Activated naive CD4-positive, alpha-beta T cell treated with anti-CD3 and anti-CD28 coated beads for 36 hours (primary cell): ENCODE measurements around the gene RNF126. TPM values are rescaled to one million over a fixed set of nuclear protein-coding genes. Genes with fewer than 3 reads are reported as not detected.
A peak's percentile ranks its signal among the peaks of the same experiment; 100 is the strongest.

Experiments used
- CTCF ChIA-PET: fragments of 350-600 bp; sonication (Branson Sonifier 250); formaldehyde crosslinking; loops from one replicate; lab custom pipeline; 2021; ENCODE audit warnings: antibody characterized with exemption; lab: Charles Lee
- DNase-seq: peaks from one replicate; pipeline ENCODE4 v3.0.0-alpha.2; 2020
- H3K27ac Mint-ChIP-seq: one replicate; pipeline ENCODE4 v1.8.0; 2021; ENCODE audit warnings: mild to moderate bottlenecking, mixed read lengths
- H3K27me3 Mint-ChIP-seq: one replicate; pipeline ENCODE4 v1.8.0; 2021; ENCODE audit warnings: low read depth, mixed read lengths
- H3K36me3 Mint-ChIP-seq: one replicate; pipeline ENCODE4 v1.8.0; 2021; ENCODE audit warnings: low read depth, mixed read lengths
- H3K4me1 Mint-ChIP-seq: one replicate; pipeline ENCODE4 v1.8.0; 2021; ENCODE audit warnings: low read depth, mixed read lengths
- H3K4me3 Mint-ChIP-seq: one replicate; pipeline ENCODE4 v1.8.0; 2021; ENCODE audit warnings: mild to moderate bottlenecking, moderate library complexity, mixed read lengths
- H3K9me3 Mint-ChIP-seq: one replicate; pipeline ENCODE4 v1.8.0; 2021; ENCODE audit warnings: mixed read lengths
- intact Hi-C: fragments of 100-400 bp; cut with micrococcal nuclease; formaldehyde crosslinking; loops from one replicate; pipeline ENCODE4 v1.15.1; 2023
- total RNA-seq, 2 experiments: library from RNA; stranded (reverse); gene quantifications; one replicate each; pipeline ENCODE4 v1.2.3, GENCODE V29; 2021

Gene RNF126
- total RNA-seq, 2 experiments from 2014 or later = 99.5 to 108 TPM

DNA sequence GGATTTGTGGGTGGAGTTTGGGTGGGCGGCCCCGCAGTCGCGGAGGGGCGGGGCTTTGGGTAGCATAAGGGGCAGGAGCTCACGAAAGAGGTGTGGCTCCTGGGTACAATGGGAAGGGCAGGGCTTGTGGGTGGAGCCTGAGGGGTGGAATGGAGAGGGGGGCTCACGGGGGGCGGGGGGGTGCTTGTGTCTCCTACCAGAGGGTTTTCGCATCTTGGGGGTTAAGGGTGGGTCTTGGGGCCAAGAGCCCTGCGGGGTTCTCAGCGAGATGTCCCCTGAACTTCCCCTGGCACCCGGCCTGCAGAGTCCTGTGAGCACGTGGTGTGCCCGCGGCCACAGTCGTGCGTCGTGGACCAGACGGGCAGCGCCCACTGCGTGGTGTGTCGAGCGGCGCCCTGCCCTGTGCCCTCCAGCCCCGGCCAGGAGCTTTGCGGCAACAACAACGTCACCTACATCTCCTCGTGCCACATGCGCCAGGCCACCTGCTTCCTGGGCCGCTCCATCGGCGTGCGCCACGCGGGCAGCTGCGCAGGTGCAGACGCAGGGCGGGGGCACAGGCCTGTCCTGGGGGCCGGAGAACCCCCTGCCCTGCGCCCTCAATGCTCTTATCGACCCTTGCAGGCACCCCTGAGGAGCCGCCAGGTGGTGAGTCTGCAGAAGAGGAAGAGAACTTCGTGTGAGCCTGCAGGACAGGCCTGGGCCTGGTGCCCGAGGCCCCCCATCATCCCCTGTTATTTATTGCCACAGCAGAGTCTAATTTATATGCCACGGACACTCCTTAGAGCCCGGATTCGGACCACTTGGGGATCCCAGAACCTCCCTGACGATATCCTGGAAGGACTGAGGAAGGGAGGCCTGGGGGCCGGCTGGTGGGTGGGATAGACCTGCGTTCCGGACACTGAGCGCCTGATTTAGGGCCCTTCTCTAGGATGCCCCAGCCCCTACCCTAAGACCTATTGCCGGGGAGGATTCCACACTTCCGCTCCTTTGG lies 18.3 kb upstream of the RNF126 start:
- peak overlapping the region; percentile 94 for H3K4me3 Mint-ChIP-seq
- H3K9me3 Mint-ChIP-seq = no peaks in the 10 kb centered on the region
- peaks cover 7% of the 10 kb centered on the region for H3K4me1 Mint-ChIP-seq
- no peak overlapping the region for H3K27ac Mint-ChIP-seq
- DNase-seq = peak; percentile 94
- no peaks in the 10 kb centered on the region for H3K36me3 Mint-ChIP-seq
- intact Hi-C loops = loop anchor here (2.0 kb wide), 1 partner anchor 227 kb away; no protein-coding TSS in a partner anchor
- CTCF ChIA-PET = interaction anchor here (0.6 to 0.7 kb wide), 2 partner anchors 27 to 792 kb away, joined by 3 to 6 read pairs; no protein-coding TSS in a partner anchor
- H3K27me3 Mint-ChIP-seq = no peaks in the 10 kb centered on the region

DNA sequence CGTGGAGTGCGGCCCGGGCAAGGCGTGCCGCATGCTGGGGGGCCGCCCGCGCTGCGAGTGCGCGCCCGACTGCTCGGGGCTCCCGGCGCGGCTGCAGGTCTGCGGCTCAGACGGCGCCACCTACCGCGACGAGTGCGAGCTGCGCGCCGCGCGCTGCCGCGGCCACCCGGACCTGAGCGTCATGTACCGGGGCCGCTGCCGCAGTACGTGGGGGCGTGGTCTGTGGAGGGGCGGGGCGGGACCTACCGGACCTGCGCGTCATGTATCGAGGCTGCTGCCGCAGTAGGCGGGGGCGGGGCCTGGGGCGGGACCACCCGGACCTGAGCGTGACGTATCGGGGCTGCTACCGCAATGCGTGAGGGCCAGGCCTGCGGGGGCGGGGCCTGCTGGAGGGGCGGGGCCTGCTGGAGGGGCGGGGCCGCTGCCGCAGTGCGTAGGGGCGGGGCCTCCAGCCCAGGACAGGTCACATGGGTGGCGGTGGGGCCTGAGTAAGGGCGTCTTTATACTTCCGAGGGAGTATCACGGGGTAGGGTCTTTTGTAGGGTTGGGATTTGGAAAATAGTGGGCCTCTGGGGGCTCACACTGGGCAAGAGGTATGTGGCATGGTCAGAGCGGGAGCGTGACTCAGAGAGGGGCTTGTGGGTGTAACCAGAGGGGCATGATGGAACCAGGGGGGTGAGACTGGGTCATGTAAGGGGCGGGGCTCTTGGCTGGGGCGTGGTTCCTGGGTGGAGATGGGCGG lies 17.4 kb upstream of the RNF126 start:
- Mint-ChIP-seq H3K4me1 (peaks cover 11% of the 10 kb centered on the region), H3K27ac (peak overlapping the region; percentile 99), H3K27me3 (peaks cover 5% of the 10 kb centered on the region), H3K4me3 (peak overlapping the region; percentile 94), H3K36me3 (no peaks in the 10 kb centered on the region), H3K9me3 (no peaks in the 10 kb centered on the region)
- peak; percentile 100 for DNase-seq
- CTCF ChIA-PET = interaction anchor here (0.6 to 0.8 kb wide), 3 partner anchors 25 to 793 kb away, joined by 3 read pairs; no protein-coding TSS in a partner anchor
- intact Hi-C loops = loop anchor here (1.0 to 2.0 kb wide), 7 partner anchors 17 to 423 kb away; partner anchors contain the start of genes BSG, GPX4, PTBP1 and RNF126

DNA sequence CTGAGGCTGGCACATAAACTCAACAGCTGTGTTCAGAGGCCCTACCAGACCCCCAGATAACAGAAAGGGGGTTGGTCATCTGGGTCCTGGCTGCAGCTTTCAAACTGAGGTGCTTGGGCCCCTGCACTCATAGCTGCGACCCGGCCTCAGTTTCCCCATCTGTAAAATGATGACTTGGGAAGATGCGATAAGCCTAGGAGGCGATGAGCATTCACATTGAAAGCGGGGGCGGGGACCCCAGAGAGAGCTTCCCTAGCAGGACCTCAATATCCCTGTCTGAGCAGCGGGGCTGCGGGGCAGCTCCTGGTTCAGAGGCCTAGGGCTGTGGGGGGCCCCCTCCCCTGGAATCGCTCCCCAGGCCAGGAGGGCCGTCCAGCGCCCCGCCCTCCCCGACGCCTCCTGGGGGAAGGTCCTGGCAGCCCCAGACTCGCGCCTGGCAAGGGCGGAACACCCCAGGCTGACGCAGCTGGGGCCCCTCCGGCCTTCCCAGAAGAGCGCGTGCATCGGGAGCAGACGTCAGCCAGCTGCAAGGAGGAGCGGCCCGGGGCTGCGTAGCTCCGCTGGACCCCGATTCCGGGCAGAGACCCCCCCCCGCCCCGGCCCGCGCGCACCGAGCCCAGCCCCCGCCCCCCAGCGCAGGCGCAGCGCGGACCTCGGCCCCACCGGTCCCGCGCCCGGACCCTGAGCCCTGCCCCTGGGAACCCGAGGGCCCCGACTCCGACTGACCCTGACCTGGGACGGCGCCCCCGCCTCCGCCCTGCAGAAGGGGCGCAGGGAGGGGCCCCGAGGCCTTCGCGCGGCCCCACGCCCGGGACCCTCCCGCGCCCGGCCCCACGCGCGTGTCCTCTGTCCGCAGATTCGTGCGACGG lies 16.6 kb upstream of the RNF126 start:
- peak overlapping the region; percentile 78 for H3K27ac Mint-ChIP-seq
- intact Hi-C loops = loop anchor here (1.0 to 2.0 kb wide), 7 partner anchors 16 to 424 kb away; partner anchors contain the start of genes BSG, GPX4, PTBP1 and RNF126

DNA sequence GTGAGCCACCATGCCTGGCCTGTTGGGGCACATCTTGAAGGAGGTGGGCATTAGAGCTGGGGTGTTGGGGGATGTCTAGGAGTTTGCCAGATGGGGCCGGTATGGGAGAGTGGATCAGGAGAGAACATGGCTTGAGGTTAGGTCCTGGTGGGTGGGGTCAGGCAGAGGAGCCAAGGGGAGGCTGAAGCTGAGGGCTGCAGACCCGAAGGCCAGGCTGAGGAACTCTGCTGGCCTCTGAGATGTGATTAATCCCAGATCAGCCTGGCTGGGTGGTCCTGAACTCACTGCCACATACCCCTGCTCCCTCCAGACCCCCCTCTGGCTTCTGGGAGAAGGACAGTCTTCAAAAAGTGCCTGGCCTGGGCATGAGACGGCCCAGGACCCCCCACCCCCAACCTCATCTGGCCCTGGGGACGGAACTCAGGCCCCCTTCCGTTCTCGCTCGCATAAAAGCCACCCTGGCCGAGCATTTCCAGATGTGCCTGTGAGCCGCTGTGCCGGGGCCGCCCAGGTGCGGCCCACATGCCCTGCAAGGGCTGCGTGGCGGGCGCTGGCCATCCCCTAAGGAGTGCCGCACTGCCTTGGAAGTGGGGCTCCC lies 15.9 kb upstream of the RNF126 start:
- Mint-ChIP-seq H3K4me3 (peak overlapping the region; percentile 75), H3K27me3 (peaks cover 12% of the 10 kb centered on the region), H3K4me1 (peaks cover 13% of the 10 kb centered on the region), H3K36me3 (no peaks in the 10 kb centered on the region), H3K27ac (no peak overlapping the region), H3K9me3 (no peaks in the 10 kb centered on the region)
- intact Hi-C loops = no loop called here
- CTCF ChIA-PET = no interaction called here
- no peak for DNase-seq

More for the DNA sequence above, 16.6 kb upstream of the RNF126 start:
- CTCF ChIA-PET = interaction anchor here (0.8 kb wide), 1 partner anchor 48 kb away, joined by 3 read pairs; no protein-coding TSS in a partner anchor
- peak; percentile 61 for DNase-seq
- Mint-ChIP-seq H3K27me3 (peaks cover 10% of the 10 kb centered on the region), H3K36me3 (no peaks in the 10 kb centered on the region), H3K4me3 (peak overlapping the region; percentile 94), H3K4me1 (peaks cover 13% of the 10 kb centered on the region), H3K9me3 (no peaks in the 10 kb centered on the region)

DNA sequence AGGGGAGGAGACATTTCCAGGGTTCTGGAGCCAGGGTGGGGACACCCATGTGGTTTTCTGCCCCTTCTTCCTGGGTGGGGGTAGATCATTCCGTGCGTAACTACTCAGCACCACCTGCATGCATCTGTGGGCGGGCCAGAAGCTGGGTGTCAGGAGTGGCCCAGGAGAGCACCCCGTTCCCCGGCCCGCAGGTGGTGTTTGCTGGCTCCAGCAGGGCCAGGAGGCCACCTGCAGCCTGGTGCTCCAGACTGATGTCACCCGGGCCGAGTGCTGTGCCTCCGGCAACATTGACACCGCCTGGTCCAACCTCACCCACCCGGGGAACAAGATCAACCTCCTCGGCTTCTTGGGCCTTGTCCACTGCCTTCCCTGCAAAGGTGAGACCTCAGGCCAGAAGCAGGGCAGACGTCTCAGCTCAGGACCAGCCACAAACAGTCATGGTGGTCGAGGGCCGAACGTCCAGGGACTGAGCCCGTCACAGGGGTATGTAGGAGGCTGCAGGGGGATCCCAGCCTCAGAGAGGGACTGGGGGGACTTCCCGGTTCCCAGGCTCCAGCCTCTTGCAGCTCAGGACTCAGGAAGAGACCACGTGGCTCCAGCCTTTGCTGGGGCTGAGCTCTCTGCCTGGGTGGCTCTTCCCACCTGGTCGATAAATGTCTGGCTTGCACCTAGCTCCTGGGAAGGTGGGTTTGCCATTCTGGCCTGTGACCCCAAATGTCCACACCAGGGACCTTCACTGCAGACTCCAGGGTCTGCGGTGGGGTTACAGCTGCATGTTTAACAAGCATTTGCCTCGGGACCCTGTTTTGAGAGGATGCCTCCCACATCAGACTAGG lies 14.8 kb upstream of the RNF126 start:
- Mint-ChIP-seq H3K9me3 (no peaks in the 10 kb centered on the region), H3K4me1 (peaks cover 13% of the 10 kb centered on the region), H3K27ac (no peak overlapping the region), H3K4me3 (no peak overlapping the region), H3K36me3 (no peaks in the 10 kb centered on the region), H3K27me3 (peaks cover 16% of the 10 kb centered on the region)
- no peak for DNase-seq
- CTCF ChIA-PET = interaction anchor here (1.1 kb wide), 1 partner anchor 14 kb away, joined by 3 read pairs; no protein-coding TSS in a partner anchor
- intact Hi-C loops = no loop called here

DNA sequence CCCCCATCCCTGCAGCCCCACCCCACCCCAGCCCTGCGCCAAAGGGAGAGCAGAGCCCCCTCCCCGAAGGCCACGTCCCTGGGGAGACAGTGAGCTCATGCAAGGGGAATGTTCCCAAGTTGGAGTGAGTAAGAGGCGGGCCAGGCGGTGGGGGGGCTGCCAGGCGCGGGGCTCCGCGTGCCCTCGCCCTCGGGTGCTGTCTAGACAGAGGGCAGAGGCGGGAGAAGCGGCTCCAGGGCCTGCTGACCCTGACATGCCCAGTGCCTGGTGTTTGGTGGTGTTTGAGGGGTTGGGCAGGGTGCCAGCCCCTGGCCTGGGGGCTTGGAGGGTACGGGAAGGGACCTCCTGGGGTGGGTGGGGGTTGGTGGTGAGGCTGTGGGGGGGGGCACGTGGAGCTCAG lies 14.2 kb upstream of the RNF126 start:
- H3K36me3 Mint-ChIP-seq = no peaks in the 10 kb centered on the region
- intact Hi-C loops = no loop called here
- peaks cover 13% of the 10 kb centered on the region for H3K4me1 Mint-ChIP-seq
- H3K4me3 Mint-ChIP-seq = no peak overlapping the region
- CTCF ChIA-PET = interaction anchor here (1.1 kb wide), 1 partner anchor 13 kb away, joined by 3 read pairs; no protein-coding TSS in a partner anchor
- no peak for DNase-seq
- no peak overlapping the region for H3K27ac Mint-ChIP-seq
- no peaks in the 10 kb centered on the region for H3K9me3 Mint-ChIP-seq
- peaks cover 16% of the 10 kb centered on the region for H3K27me3 Mint-ChIP-seq

DNA sequence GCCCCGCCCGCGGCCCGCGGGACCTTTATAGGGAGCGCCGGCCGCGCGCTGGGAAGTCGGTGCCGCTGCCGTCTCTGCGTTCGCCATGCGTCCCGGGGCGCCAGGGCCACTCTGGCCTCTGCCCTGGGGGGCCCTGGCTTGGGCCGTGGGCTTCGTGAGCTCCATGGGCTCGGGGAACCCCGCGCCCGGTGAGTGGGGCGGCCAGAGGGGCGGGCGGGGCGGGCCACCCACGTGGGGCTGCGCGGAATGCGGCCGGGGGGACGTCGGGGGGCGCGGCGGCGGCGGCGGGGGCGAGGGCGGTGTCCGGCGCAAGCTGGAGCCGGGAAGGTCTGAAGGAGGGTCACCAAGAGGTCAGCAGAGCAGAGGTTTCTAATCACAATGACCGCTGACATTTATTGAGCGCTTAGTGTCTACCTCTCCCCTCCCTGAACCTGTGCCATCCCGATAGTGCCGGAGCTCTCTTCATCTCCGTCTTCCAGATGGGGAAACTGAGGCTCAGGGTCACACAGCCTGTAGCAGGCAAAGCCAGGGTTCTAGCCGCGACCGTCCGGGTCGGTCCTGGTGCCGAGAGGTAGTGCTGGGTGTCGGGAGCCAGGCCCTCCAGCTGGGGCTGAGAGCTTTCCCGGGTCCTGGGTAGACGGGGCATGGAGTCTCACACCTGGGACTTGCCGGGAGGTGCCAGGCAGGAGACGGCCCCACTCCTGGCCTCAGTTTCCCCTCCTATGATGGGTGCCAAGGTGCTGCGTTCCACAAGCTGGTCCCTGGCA lies 13.5 kb upstream of the RNF126 start, which contains the start of gene FSTL3:
Gene FSTL3, plus strand, starts transcription at position 54 of the 767 bp plus-strand sequence. Its CDS starts 32 bp downstream, at position 86.
- H3K36me3 Mint-ChIP-seq = no peaks in the 10 kb centered on the region
- H3K27ac Mint-ChIP-seq = no peak within 1 kb of the TSS
- no peaks in the 10 kb centered on the region for H3K9me3 Mint-ChIP-seq
- intact Hi-C loops = no loop called here
- DNase-seq = no peak
- CTCF ChIA-PET = no interaction called here
- H3K27me3 Mint-ChIP-seq = peaks cover 16% of the 10 kb centered on the region
- no peak within 1 kb of the TSS for H3K4me3 Mint-ChIP-seq
- peaks cover 13% of the 10 kb centered on the region for H3K4me1 Mint-ChIP-seq

DNA sequence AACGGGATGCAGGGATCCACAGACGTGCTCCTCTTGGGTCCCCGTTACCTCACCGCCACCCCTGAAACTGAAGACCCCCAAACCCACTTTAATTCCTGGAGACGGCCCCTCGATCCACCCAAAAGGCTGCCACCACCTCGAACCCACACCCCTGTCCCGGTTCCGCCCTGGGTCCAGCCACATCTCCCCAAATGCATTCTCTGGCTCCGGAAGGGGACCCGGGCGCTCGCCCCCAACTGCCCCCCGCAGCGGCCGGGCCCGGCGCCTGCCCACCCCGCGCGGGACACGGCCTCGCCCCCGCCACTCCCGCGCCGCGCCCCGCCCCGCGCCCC lies 13.0 kb upstream of the RNF126 start:
- intact Hi-C loops = no loop called here
- H3K9me3 Mint-ChIP-seq = no peaks in the 10 kb centered on the region
- no peak for DNase-seq
- H3K4me1 Mint-ChIP-seq = peaks cover 13% of the 10 kb centered on the region
- no peak overlapping the region for H3K4me3 Mint-ChIP-seq
- CTCF ChIA-PET = no interaction called here
- H3K36me3 Mint-ChIP-seq = no peaks in the 10 kb centered on the region
- no peak overlapping the region for H3K27ac Mint-ChIP-seq
- peaks cover 16% of the 10 kb centered on the region for H3K27me3 Mint-ChIP-seq

DNA sequence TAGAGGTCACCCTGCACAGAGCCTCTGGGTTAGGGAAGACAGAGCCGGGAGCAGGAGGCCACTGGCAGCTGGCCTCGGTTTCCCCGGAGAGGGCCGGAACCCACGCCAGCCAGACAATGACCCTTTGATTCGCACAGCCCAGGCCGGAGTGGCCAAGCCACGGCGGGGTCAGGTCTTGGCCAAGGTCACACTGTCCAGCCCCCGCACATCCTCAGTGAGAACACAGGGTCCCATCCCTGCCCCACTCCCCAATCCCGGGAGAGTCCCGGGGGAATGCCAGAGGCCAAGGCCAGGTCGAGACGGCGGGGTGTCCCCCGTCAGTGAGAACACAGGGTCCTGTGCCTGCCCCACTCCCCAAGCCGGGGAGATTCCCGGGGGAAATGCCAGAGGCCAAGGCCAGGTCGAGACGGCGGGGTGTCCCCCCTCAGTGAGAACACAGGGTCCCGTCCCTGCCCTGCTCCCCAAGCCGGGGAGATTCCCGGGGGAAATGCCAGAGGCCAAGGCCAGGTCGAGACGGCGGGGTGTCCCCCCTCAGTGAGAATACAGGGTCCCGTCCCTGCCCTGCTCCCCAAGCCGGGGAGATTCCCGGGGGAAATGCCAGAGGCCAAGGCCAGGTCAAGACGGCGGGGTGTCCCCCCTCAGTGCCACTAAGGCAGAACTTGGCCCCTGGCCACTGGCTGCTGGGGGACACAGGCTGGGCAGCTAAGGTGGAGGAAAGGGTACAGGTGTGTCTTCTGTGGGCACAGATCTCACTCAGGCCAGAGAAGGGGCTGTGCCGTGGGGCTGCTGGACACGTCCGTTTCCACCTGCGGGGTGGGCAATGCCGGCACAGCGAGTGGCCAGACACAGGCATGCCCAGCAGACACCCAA lies 11.5 kb upstream of the RNF126 start:
- CTCF ChIA-PET = no interaction called here
- H3K9me3 Mint-ChIP-seq = no peaks in the 10 kb centered on the region
- intact Hi-C loops = no loop called here
- peaks cover 16% of the 10 kb centered on the region for H3K27me3 Mint-ChIP-seq
- no peaks in the 10 kb centered on the region for H3K36me3 Mint-ChIP-seq
- H3K4me1 Mint-ChIP-seq = peaks cover 11% of the 10 kb centered on the region
- no peak overlapping the region for H3K27ac Mint-ChIP-seq
- no peak for DNase-seq
- H3K4me3 Mint-ChIP-seq = no peak overlapping the region
